ENCODE data around the gene SPCS1.

SPCS1 gene

DNA sequence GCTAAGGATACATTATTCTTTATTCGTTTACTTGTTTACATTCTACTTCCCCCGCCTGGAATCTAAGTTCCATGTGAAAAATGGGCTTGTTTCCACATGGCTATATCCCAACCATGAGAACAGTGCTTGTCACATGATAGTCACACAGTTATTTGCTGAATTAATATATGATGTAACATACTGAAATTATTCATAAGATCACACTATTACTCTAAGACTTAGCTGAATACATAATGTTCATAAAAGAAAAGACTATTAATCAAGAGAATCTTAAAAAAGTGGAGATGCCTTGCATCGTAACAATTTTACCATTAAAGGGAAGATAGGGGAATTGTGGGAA is 26.7 kb upstream of the SPCS1 start:
- H3K9ac ChIP-seq (ENCODE audit: insufficient read length) = peak overlapping the region; percentile 59
- no peak overlapping the region for H3K4me3 ChIP-seq
- DNase-seq (ENCODE audit: low read depth, low spot score) = no peak
- H3K9me3 ChIP-seq (ENCODE audit: low read depth, low read length) = no peaks in the 10 kb centered on the region
- peak overlapping the region; percentile 94 for H3K27ac ChIP-seq
- H3K36me3 ChIP-seq (ENCODE audit: insufficient read depth, low read length) = peaks cover 45% of the 10 kb centered on the region
- no peak for TF ChIP-seq POLR2AphosphoS5 (IDR thresholded peaks at IDR 0.05; ENCODE audit: borderline replicate concordance, low read depth, low read length)
- no peak for TF ChIP-seq EZH2 (IDR thresholded peaks at IDR 0.05)
- TF ChIP-seq FOXP2 (optimal IDR thresholded peaks at IDR 0.05; ENCODE audit: control extremely low read depth, extremely low read length, insufficient read depth) = no peak

DNA sequence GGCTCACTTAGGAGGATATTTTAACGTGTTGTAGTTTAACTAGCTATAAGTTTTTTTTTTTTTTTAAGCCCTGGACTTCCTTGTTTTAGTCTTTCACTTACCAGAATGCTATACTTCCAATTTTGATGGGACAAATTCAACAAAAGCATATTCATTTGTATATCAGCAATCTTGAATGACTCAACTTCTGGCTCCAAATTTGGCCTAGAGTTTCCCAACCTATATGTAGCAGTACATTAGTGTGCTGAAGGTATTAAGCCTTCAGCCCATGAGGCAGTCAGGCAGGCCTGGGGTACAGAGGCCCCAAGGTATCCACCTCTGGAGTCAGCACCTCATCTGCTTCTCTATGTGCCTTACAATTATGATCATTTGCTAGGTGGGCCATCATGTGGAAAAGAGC is 26.1 kb upstream of the SPCS1 start:
- Histone ChIP-seq H3K9me3 (ENCODE audit: low read depth, low read length) (no peaks in the 10 kb centered on the region), H3K36me3 (ENCODE audit: insufficient read depth, low read length) (peaks cover 44% of the 10 kb centered on the region), H3K4me3 (no peak overlapping the region), H3K27ac (peak overlapping the region; percentile 94), H3K9ac (ENCODE audit: insufficient read length) (peak overlapping the region; percentile 49)
- DNase-seq (ENCODE audit: low read depth, low spot score) = no peak
- no peak for TF ChIP-seq EZH2 (IDR thresholded peaks at IDR 0.05)
- no peak for TF ChIP-seq POLR2AphosphoS5 (IDR thresholded peaks at IDR 0.05; ENCODE audit: borderline replicate concordance, low read depth, low read length)
- no peak for TF ChIP-seq FOXP2 (optimal IDR thresholded peaks at IDR 0.05; ENCODE audit: control extremely low read depth, extremely low read length, insufficient read depth)

DNA sequence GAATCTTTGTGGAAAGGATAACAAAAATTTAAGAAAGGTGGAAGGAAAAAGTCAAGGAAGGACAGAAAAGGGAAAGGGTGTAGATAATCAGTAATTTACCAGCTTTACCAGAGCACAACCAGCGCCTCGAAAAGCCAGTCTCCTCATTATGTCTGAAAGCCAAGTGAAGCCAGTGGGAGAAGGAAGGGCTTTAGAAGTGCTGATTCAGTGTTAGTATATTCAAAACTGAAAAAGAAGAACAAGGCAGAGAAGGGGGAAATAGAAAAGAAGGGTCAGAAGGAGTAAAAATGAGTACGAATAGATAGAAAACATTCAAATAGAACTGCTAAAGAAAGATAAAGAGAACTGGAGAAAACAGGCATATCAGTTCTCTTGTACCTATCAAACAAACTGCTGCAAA is 24.3 kb upstream of the SPCS1 start:
- Histone ChIP-seq H3K4me3 (no peak overlapping the region), H3K9me3 (ENCODE audit: low read depth, low read length) (no peaks in the 10 kb centered on the region), H3K9ac (ENCODE audit: insufficient read length) (peak overlapping the region; percentile 57), H3K36me3 (ENCODE audit: insufficient read depth, low read length) (peaks cover 35% of the 10 kb centered on the region), H3K27ac (peak overlapping the region; percentile 62)
- no peak for TF ChIP-seq EZH2 (IDR thresholded peaks at IDR 0.05)
- no peak for TF ChIP-seq POLR2AphosphoS5 (IDR thresholded peaks at IDR 0.05; ENCODE audit: borderline replicate concordance, low read depth, low read length)
- TF ChIP-seq FOXP2 (optimal IDR thresholded peaks at IDR 0.05; ENCODE audit: control extremely low read depth, extremely low read length, insufficient read depth) = no peak
- DNase-seq (ENCODE audit: low read depth, low spot score) = no peak

DNA sequence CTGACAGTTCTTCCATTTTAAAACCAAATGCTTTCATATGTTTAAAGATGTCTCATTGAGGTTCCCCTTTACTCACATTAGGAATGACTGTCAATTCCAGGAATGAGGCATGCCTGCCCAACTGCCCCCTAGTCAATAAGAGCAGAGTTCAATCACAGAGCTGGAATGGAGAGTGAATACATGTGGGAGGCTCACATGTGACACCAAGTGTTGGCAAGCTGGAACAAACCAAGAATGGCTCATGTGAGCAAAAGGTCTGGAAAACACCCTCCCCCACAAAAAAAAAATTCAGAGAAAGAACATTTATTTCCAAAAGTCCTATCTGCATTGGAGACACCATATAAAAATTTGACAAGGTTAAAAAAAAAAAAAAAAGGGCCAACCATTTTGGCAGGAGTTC is 23.9 kb upstream of the SPCS1 start:
- Histone ChIP-seq H3K27ac (peak overlapping the region; percentile 62), H3K36me3 (ENCODE audit: insufficient read depth, low read length) (peaks cover 39% of the 10 kb centered on the region), H3K4me3 (no peak overlapping the region), H3K9me3 (ENCODE audit: low read depth, low read length) (no peaks in the 10 kb centered on the region), H3K9ac (ENCODE audit: insufficient read length) (peak overlapping the region; percentile 57)
- DNase-seq (ENCODE audit: low read depth, low spot score) = no peak
- TF ChIP-seq POLR2AphosphoS5 (IDR thresholded peaks at IDR 0.05; ENCODE audit: borderline replicate concordance, low read depth, low read length) (no peak), FOXP2 (optimal IDR thresholded peaks at IDR 0.05; ENCODE audit: control extremely low read depth, extremely low read length, insufficient read depth) (no peak), EZH2 (IDR thresholded peaks at IDR 0.05) (no peak)

DNA sequence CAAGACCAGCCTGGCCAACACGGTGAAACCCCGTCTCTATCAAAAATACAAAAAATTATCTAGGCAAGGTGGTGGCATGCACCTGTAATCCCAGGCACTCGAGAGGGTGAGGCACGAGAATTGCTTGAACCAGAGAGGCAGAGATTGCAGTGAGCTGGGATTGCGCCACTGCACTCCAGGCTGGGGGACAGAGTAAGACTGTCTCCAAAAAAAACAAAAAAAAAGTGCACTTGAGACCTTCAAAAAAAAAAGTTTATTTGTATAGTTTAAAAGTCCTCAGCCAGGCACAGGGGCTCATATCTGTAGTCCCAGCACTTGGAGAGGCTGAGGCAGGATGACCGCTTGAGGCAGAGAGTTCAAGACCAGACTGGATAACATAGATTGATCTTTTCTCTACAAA is 22.3 kb upstream of the SPCS1 start:
- no peak for DNase-seq (ENCODE audit: low read depth, low spot score)
- H3K9me3 ChIP-seq (ENCODE audit: low read depth, low read length) = no peaks in the 10 kb centered on the region
- H3K36me3 ChIP-seq (ENCODE audit: insufficient read depth, low read length) = peaks cover 44% of the 10 kb centered on the region
- no peak overlapping the region for H3K27ac ChIP-seq
- H3K4me3 ChIP-seq = peak overlapping the region; percentile 82; the same call in 1 of the 2 replicates
- H3K9ac ChIP-seq (ENCODE audit: insufficient read length) = peak overlapping the region; percentile 96
- TF ChIP-seq FOXP2 (optimal IDR thresholded peaks at IDR 0.05; ENCODE audit: control extremely low read depth, extremely low read length, insufficient read depth) (no peak), EZH2 (IDR thresholded peaks at IDR 0.05) (no peak), POLR2AphosphoS5 (IDR thresholded peaks at IDR 0.05; ENCODE audit: borderline replicate concordance, low read depth, low read length) (no peak)

DNA sequence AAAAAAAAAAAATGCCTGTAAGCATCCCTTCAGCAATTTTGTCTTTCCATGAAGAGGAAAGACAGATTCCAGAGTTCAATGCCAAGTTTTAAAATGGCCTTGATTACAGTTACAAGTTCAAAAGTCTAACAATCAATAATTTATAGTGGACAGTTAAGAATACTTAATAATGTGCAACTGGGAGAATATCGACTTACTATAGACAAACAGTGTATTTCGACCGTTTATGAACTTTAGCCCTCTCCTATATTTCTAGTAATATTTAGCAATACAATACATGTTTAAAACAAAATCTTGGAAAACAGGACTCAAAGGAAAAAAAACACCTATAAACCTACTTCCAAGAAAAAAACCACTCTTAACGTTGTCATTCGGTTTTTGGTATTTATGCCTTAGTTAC is 21.7 kb upstream of the SPCS1 start:
- Histone ChIP-seq H3K27ac (no peak overlapping the region), H3K4me3 (peak overlapping the region; percentile 82), H3K9me3 (ENCODE audit: low read depth, low read length) (no peaks in the 10 kb centered on the region), H3K36me3 (ENCODE audit: insufficient read depth, low read length) (peaks cover 44% of the 10 kb centered on the region), H3K9ac (ENCODE audit: insufficient read length) (peak overlapping the region; percentile 96)
- TF ChIP-seq FOXP2 (optimal IDR thresholded peaks at IDR 0.05; ENCODE audit: control extremely low read depth, extremely low read length, insufficient read depth) (no peak), EZH2 (IDR thresholded peaks at IDR 0.05) (no peak), POLR2AphosphoS5 (IDR thresholded peaks at IDR 0.05; ENCODE audit: borderline replicate concordance, low read depth, low read length) (no peak)
- DNase-seq (ENCODE audit: low read depth, low spot score) = no peak

DNA sequence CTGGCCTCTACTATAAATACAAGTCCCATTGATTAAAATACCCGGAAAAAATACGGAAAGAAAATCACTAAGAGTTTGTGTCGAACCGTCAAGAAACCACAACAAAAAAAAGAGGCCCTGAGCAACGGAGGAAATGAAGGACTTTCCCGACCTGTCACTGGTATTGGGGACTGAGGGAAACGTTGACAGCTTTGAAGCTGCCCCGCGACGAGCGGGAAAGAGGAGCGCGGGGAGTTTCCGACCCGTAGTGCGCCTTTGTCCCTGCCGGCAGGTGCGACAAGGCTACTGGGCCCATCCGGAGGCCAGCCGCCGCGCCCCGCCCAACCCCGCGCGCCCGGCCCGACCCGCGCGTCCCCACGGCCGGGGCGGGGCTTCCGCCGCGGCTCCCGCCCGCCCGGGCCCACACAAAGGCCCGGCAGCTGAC is 20.6 kb upstream of the SPCS1 start:
- Histone ChIP-seq H3K4me3 (peak overlapping the region; percentile 89), H3K9me3 (ENCODE audit: low read depth, low read length) (no peaks in the 10 kb centered on the region), H3K27ac (peak overlapping the region; percentile 46; the same call in 1 of the 2 replicates), H3K9ac (ENCODE audit: insufficient read length) (peak overlapping the region; percentile 96), H3K36me3 (ENCODE audit: insufficient read depth, low read length) (peaks cover 45% of the 10 kb centered on the region)
- no peak for DNase-seq (ENCODE audit: low read depth, low spot score)
- TF ChIP-seq EZH2 (IDR thresholded peaks at IDR 0.05) (no peak), FOXP2 (optimal IDR thresholded peaks at IDR 0.05; ENCODE audit: control extremely low read depth, extremely low read length, insufficient read depth) (no peak), POLR2AphosphoS5 (IDR thresholded peaks at IDR 0.05; ENCODE audit: borderline replicate concordance, low read depth, low read length) (no peak)

DNA sequence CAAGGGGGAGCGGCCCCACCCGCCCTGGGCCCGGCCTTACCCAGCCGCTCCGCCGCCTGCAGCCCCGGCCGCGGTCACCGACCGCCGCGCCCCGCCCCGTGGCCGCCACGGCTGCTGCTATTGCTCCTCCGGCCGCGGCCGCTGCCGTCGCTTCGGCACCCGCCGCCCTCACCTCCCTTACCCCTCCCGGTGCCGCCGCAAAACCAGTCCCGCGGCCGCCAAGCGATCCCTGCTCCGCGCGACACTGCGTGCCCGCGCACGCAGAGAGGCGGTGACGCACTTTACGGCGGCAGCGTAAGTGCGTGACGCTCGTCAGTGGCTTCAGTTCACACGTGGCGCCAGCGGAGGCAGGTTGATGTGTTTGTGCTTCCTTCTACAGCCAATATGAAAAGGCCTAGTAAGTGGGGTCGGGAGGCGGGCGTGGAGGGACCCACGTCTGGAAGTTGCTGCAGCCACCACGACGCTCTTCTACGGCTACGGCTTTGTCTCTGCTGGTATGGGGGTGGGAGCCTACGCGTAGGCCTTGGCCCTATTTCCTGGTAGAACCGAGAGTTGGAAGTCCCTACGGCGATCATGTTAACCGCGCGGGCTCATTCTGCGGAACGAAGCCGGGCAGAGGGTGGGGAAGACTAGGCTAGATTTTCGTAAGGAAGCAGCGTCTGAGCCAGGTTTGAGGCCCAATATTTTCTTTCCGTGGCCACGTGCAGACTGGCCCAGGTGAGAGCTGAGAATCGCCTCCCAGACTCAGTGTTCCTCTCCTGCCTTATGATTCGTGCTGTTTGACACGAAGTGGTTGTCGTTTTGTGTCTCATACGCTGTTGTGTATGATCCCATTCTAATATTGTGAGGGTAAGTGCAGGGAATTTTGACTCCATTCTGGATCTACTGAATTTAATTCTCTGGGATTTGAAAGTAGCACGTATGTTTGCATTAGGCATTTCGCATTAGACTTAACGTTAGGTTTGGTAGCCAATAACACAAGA is 19.9 kb upstream of the SPCS1 start, which contains the start of the genes GNL3 and PBRM1:
Gene GNL3 (plus strand): TSS at position 324 of the 983 bp plus-strand sequence. CDS start 61 bp downstream, at position 385.
Gene PBRM1 (minus strand): TSS at position 205 of the 983 bp plus-strand sequence.
- Histone ChIP-seq H3K27ac (peak within 1 kb of the TSS; percentile 46; the same call in 1 of the 2 replicates), H3K9ac (ENCODE audit: insufficient read length) (peak within 1 kb of the TSS; percentile 96), H3K36me3 (ENCODE audit: insufficient read depth, low read length) (peaks cover 50% of the 10 kb centered on the region), H3K9me3 (ENCODE audit: low read depth, low read length) (no peaks in the 10 kb centered on the region), H3K4me3 (peak within 1 kb of the TSS; percentile 89)
- TF ChIP-seq FOXP2 (optimal IDR thresholded peaks at IDR 0.05; ENCODE audit: control extremely low read depth, extremely low read length, insufficient read depth) (no peak), POLR2AphosphoS5 (IDR thresholded peaks at IDR 0.05; ENCODE audit: borderline replicate concordance, low read depth, low read length) (peak; percentile 97)
- peak; percentile 56 for DNase-seq (ENCODE audit: low read depth, low spot score)
